ENCODE results near the gene HNRNPAB.

DNA sequence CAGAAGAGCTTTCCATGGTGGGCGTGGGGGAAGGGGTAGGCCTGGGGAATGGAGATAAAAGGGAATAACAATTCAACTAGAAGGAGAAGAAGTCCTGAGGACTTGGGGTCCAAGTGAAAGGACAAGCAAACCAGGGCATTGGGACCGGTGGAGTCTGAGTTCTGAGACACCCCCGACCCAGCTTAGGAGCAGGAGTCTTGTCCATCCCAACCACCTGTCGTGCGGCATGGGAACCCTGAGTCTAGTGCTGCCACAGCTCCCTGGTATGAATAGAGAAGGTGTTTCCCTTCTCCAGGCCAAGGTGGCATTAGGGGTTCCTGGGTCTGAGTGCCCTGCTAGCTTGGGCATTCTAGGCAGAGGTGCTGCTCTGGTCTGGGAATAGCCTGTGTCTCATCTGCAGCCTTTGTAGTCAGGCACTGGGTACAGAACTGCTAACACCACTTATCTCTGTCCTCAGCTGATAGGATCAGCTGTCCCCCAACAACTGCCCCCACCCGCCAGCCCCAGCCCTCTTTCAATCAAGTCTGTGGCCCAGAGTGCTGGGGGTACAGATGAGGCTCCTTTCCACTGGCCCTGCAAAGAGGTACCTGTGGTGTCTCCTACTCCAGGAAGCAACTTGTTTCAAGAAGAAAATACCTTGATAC lies 9.9 kb downstream of the HNRNPAB start:
- TF ChIP-seq, protein P1, sequence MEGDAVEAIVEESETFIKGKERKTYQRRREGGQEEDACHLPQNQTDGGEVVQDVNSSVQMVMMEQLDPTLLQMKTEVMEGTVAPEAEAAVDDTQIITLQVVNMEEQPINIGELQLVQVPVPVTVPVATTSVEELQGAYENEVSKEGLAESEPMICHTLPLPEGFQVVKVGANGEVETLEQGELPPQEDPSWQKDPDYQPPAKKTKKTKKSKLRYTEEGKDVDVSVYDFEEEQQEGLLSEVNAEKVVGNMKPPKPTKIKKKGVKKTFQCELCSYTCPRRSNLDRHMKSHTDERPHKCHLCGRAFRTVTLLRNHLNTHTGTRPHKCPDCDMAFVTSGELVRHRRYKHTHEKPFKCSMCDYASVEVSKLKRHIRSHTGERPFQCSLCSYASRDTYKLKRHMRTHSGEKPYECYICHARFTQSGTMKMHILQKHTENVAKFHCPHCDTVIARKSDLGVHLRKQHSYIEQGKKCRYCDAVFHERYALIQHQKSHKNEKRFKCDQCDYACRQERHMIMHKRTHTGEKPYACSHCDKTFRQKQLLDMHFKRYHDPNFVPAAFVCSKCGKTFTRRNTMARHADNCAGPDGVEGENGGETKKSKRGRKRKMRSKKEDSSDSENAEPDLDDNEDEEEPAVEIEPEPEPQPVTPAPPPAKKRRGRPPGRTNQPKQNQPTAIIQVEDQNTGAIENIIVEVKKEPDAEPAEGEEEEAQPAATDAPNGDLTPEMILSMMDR (IDR thresholded peaks at IDR 0.05; ENCODE audit: insufficient read depth, low read depth, low read length): no peak
- TF ChIP-seq EZH2 (IDR thresholded peaks at IDR 0.05; ENCODE audit: insufficient read depth, low read length): no peak
